ENCODE data around the gene CXorf49. TPM values are rescaled to one million over a fixed set of nuclear protein-coding genes. Genes with fewer than 3 reads are reported as not detected.
"Not testable (repeated sequence)": the region's sequence is repeated elsewhere in the genome, so short reads cannot be mapped to it uniquely, and the experiment has no call there.

CXorf49 gene
- total and polyA plus RNA-seq, 8 donors: 3.2 TPM; not detected in 7

DNA sequence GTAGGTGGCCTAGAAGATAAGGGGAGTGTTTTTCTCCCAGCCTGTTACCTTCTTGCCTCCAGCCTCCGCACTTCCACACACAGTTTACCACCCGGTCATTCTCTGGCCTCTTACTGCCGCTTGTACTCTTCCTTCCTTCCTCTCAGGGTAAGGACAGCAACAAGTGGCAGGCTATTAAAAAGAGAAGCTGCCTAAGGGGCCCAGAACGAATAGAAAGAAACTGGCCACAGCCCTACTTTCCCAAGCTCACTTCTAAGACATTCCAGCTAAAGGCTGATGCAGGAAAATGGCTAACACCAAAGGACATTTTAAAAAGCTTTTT is 19.1 kb downstream of the CXorf49 start:
- H3K4me1 ChIP-seq; intact Hi-C loops (cut with DNase I; ENCODE audit: low total_unique reads); H3K36me3 ChIP-seq; H3K27me3 ChIP-seq; H3K9me3 ChIP-seq; H3K4me3 ChIP-seq; DNase-seq; H3K27ac ChIP-seq: not testable (repeated sequence)
- WGBS, 5 donors: no CpG with 5 or more reads among the region's 4 CpGs

DNA sequence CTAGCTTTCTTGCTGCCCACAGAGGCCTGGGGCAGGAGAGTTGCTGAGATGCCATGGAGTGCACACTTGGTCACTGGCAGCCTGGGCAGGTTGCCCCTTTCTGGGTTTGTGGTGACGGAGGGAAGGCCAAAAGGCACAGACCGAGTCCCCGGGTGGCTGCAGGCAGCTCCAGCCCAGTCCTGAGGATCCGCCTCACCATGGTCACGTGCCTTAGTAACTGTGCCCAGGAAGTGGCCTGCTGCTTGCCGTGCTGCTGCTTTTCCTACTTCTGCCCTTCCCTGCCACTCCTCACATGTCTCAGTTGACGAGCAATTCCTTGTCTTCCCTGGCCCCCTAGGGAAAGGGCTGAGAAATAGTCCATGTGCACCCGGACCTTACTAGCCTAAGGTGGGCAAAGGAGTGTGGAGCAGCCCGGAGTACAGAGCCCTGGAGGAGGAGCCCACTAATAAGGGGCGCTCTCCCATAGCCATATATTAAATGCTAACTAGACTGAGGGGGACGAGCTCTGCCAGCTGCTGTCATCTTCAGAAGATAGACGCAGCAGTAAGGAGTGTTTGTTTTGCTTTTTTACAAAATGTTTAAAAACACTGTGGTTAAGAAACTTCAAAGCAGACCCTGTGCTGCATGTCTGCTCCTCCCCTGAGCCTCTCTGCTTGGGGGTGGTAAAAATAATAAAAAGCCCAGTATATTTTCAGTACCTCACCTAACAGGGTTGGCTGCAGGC is 19.6 kb downstream of the CXorf49 start:
- H3K27me3 ChIP-seq; H3K4me3 ChIP-seq; intact Hi-C loops (cut with DNase I; ENCODE audit: low total_unique reads); H3K9me3 ChIP-seq; H3K27ac ChIP-seq; DNase-seq; H3K36me3 ChIP-seq; H3K4me1 ChIP-seq: not testable (repeated sequence)
- no CpG with 5 or more reads among the region's 12 CpGs for WGBS, 5 donors

DNA sequence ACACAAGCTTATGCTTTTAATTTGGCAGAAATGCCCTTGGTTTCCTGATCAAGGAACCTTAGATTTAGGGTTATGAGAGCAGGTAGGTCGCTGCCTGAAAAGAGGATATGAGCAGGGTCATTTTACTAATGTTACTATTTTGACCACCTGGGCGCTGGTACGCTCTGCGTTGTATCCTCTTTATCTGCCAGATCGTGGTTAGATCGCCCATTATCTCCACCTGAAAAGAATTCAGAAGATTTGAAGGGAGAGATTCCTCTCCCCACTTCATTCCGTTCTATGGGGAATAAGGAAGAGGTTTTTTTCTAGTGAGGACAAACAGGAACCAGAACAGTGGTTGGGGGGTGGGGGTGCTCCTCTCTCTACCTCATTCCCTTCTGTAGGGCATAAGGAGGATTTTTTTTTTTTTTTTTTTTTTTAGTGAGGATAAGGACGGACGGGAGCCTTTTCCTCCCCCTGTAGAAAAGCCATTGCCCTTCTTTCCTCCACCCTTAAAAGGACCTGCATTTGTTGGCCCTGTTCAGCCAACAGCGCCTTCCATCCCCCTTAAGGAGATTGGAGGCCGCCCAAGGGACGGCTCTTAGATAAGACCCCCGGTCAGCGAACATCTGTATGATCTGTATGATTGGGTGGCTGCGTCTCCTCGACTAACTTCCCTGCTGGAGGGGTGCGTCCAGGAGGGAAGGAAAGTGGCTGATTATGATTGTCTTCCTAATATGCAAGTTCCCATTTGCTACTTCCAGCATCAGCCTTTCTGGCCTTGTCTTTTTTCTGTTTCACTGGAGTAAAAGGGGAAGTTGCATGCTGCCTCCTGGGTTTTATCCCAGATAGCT is 20.4 kb downstream of the CXorf49 start:
- H3K27ac ChIP-seq; DNase-seq; H3K4me1 ChIP-seq; H3K36me3 ChIP-seq; H3K27me3 ChIP-seq; intact Hi-C loops (cut with DNase I; ENCODE audit: low total_unique reads); H3K4me3 ChIP-seq; H3K9me3 ChIP-seq: not testable (repeated sequence)
- WGBS, 5 donors: no CpG with 5 or more reads among the region's 17 CpGs

DNA sequence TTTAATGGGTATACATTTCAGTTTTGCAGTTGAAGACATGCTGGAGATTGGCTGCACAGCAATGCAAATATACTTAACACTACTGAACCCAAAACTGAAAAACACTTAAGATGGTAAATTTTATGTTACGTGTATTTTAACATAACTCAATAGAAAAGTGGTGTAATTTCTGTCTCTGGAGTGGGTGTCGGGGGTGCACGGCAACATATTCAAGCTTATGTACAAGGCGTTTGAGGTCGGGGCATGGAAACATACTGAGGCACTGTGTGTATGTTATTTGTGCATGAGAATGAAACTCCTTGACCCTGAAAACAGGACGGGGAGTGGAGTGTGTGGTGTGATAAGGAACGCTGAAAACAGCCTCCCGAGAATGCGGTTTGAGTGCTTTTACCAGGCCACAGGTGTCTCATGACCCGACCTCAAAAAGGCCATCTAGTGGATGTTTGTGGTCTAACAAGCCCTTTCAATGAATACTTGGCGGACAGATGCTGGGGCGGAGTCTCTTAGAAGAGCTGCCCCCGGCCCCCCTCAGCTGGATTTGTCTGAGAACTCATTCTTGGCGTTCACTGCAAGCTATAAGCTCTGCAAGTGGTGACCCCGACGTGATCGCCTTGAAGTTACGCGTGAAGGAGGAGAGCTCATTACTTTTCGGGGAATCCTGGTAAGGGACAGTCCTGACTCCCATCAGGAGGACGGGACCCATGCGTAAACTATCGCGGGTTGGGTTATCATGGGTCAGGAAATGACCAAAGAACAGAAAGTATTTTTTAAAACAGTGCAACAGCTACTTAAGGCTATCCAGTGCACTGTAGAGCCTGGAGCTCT is 21.2 kb downstream of the CXorf49 start:
- WGBS, 5 donors: no CpG with 5 or more reads among the region's 24 CpGs
- not testable (repeated sequence) for H3K9me3 ChIP-seq

DNA sequence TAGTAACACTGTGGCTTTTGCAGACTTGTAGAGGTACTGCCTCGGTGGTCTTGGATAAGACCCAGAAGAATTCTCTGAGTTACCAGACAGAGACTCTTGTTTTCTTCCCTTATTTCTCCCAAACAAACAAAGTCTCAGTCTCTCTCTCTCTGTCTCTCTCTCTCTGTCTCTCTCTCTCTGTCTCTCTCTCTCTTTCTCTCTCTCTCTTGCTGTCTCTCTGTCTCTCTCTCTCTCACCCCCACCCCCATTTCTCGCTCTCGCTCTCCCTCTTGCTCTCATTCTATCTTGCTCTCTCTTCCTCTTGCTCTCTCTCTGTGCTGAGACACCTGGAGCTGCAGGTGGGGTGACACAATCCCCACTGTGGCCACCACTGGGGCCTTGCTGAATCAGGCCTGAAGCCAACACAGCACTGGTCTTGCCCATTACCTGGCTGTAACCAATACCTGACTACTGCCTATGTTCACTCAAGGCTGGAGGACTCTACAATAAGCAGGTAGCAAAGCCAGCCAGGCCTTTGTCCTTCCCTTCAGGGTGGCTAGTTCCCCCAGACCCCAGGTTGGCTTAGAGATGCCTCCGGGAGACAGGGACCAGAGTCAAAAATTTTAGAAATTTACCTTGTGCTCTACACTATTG is 38.4 kb downstream of the CXorf49 start:
- intact Hi-C loops (cut with DNase I; ENCODE audit: low total_unique reads): no loop called here
- TF ChIP-seq POLR2AphosphoS5 (IDR thresholded peaks at IDR 0.05) (no peak), EP300 (IDR thresholded peaks at IDR 0.05) (no peak), POLR2A (IDR thresholded peaks at IDR 0.05) (no peak)
- TF ChIP-seq, protein P1, sequence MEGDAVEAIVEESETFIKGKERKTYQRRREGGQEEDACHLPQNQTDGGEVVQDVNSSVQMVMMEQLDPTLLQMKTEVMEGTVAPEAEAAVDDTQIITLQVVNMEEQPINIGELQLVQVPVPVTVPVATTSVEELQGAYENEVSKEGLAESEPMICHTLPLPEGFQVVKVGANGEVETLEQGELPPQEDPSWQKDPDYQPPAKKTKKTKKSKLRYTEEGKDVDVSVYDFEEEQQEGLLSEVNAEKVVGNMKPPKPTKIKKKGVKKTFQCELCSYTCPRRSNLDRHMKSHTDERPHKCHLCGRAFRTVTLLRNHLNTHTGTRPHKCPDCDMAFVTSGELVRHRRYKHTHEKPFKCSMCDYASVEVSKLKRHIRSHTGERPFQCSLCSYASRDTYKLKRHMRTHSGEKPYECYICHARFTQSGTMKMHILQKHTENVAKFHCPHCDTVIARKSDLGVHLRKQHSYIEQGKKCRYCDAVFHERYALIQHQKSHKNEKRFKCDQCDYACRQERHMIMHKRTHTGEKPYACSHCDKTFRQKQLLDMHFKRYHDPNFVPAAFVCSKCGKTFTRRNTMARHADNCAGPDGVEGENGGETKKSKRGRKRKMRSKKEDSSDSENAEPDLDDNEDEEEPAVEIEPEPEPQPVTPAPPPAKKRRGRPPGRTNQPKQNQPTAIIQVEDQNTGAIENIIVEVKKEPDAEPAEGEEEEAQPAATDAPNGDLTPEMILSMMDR (IDR thresholded peaks at IDR 0.05): no peak
- H3K27ac ChIP-seq: no peak overlapping the region
- no peaks in the 10 kb centered on the region for H3K4me1 ChIP-seq
- WGBS, 5 donors: 81 to 97% (median 95%) methylated on average over 4 of the region's 4 CpGs
- H3K9me3 ChIP-seq: peaks cover 0 to 13% (median 4%) of the 10 kb centered on the region in 4 donors
- DNase-seq: no peak
- H3K36me3 ChIP-seq: no peaks in the 10 kb centered on the region
- H3K27me3 ChIP-seq: peaks cover 0 to 4% (median 0%) of the 10 kb centered on the region in 3 donors
- no peak overlapping the region for H3K4me3 ChIP-seq

More for the DNA sequence above, 21.2 kb downstream of the CXorf49 start:
- DNase-seq; H3K4me1 ChIP-seq; intact Hi-C loops (cut with DNase I; ENCODE audit: low total_unique reads); H3K4me3 ChIP-seq; H3K27ac ChIP-seq; H3K27me3 ChIP-seq; H3K36me3 ChIP-seq: not testable (repeated sequence)

DNA sequence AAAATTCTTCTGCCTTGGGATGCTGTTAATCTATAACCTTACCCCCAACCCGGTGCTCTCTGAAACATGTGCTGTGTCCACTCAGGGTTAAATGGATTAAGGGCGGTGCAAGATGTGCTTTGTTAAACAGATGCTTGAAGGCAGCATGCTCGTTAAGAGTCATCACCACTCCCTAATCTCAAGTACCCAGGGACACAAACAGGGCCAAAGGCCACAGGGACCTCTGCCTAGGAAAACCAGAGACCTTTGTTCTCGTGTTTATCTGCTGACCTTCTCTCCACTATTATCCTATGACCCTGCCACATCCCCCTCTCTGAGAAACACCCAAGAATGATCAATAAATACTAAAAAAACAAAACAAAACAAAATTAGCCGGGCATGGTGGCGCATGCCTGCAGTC is 40.9 kb downstream of the CXorf49 start:
- H3K4me1 ChIP-seq; H3K36me3 ChIP-seq; H3K27me3 ChIP-seq; intact Hi-C loops (cut with DNase I; ENCODE audit: low total_unique reads); DNase-seq; H3K27ac ChIP-seq; H3K4me3 ChIP-seq: not testable (repeated sequence)
- peaks cover 0 to 13% (median 4%) of the 10 kb centered on the region in 4 donors for H3K9me3 ChIP-seq
- WGBS, 5 donors: 73 to 100% (median 75%) methylated on average over 2 to 4 of the region's 6 CpGs

DNA sequence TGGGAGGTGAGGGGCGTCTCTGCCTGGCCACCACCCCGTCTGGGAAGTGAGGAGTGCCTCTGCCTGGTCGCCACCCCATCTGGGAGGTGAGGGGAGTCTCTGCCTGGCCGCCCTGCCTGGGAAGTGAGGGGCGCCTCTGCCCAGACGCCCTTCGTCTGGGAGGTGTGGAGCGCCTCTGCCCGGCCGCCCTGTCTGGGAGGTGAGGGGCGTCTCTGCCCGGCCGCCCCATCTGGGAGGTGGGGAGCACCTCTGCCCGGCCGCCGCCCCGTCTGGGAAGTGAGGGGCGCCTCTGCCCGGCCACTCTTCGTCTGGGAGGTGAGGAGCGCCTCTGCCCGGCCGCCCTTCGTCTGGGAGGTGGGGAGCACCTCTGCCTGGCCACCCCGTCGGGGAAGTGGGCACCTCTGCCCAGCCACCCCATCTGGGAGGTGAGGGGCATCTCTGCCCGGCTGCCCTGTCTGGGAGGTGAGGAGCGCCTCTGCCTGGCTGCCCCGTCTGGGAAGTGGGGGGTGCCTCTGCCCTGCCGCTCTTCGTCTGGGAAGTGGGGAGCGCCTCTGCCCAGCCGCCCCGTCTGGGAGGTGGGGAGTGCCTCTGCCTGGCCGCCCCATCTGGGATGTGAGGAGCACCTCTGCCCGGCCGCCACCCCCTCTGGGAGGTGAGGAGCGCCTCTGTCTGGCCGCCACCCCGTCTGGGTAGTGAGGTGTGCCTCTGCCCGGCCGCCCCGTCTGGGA is 41.9 kb downstream of the CXorf49 start:
- H3K4me3 ChIP-seq; H3K27me3 ChIP-seq; H3K36me3 ChIP-seq; DNase-seq; H3K27ac ChIP-seq; H3K4me1 ChIP-seq; intact Hi-C loops (cut with DNase I; ENCODE audit: low total_unique reads): not testable (repeated sequence)
- peaks cover 0 to 13% (median 4%) of the 10 kb centered on the region in 4 donors for H3K9me3 ChIP-seq
- whole genome bisulfite sequencing, 5 donors: 86 to 99% (median 90%) methylated on average over 2 to 43 of the region's 43 CpGs

DNA sequence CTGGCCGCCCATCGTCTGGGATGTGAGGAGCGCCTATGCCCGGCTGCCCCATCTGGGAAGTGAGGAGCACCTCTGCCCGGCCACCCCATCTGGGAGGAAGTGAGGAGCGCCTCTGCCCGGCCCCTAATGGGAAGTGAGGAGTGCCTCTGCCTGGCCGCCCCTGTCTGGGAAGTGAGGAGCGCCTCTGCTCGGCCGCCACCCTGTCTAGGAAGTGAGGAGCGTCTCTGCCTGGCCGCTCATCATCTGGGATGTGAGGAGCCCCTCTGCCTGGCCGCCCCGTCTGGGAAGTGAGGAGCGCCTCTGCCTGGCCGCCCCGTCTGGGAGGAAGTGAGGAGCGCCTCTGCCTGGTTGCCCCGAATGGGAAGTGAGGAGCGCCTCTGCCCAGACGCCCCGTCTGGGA is 42.4 kb downstream of the CXorf49 start:
- H3K4me1 ChIP-seq; H3K36me3 ChIP-seq; DNase-seq; intact Hi-C loops (cut with DNase I; ENCODE audit: low total_unique reads); H3K27ac ChIP-seq; H3K27me3 ChIP-seq; H3K4me3 ChIP-seq: not testable (repeated sequence)
- 94 to 99% (median 98%) methylated on average over 11 to 23 of the region's 23 CpGs; no CpG with 5 or more reads in 1 of the 5 donors for WGBS, 5 donors
- peaks cover 0 to 13% (median 4%) of the 10 kb centered on the region in 4 donors for H3K9me3 ChIP-seq
